NB4 (cell line): ENCODE results near the gene PLCB4.

Experiments used
- DNase-seq: peaks from one replicate; pipeline ENCODE4 v3.0.0; 2010; ENCODE audit warnings: low read depth
- H3K4me3 ChIP-seq: one replicate; pipeline ENCODE4 v1.5.1; 2011; ENCODE audit warnings: mild to moderate bottlenecking, low read depth, low read length, moderate library complexity
- CTCF ChIP-seq: IDR thresholded peaks from one replicate; pipeline ENCODE4 v1.5.1; 2012; ENCODE audit warnings: low read depth, low read length
- MAX ChIP-seq: IDR thresholded peaks from 2 replicates; pipeline ENCODE4 v1.6.1; 2011; ENCODE audit warnings: low read depth, low read length
- MYC ChIP-seq: IDR thresholded peaks from 2 replicates; pipeline ENCODE4 v1.6.1; 2011; ENCODE audit warnings: low read depth, low read length
- POLR2A ChIP-seq: IDR thresholded peaks from 2 replicates; pipeline ENCODE4 v1.6.1; 2011; ENCODE audit warnings: mild to moderate bottlenecking; ENCODE audit not compliant: insufficient read length; ENCODE audit errors: extremely low read depth

The PLCB4 gene

GRCh38 chr20:9348747-9349146 is 279.9 kb downstream of the PLCB4 start:
- DNase-seq, result no peak
- no peak for TF ChIP-seq POLR2A
- no peak for TF ChIP-seq MYC
- no peak for TF ChIP-seq MAX
- TF ChIP-seq CTCF, result no peak
- no peak overlapping the region for H3K4me3 ChIP-seq

- TF ChIP-seq CTCF (no peak), POLR2A (no peak), MYC (no peak), MAX (no peak)
- no peak for DNase-seq
- no peak overlapping the region for H3K4me3 ChIP-seq
These were observed 280.4 kb downstream of the PLCB4 start for GRCh38 chr20:9349249-9349648.

GRCh38 chr20:9352739-9353138 is 283.9 kb downstream of the PLCB4 start:
- no peak for TF ChIP-seq CTCF
- TF ChIP-seq MAX, result no peak
- TF ChIP-seq POLR2A, result no peak
- TF ChIP-seq MYC, result no peak
- no peak for DNase-seq
- no peak overlapping the region for H3K4me3 ChIP-seq

GRCh38 chr20:9353180-9353915 is 284.5 kb downstream of the PLCB4 start:
- no peak for TF ChIP-seq POLR2A
- TF ChIP-seq MAX, result no peak
- no peak for TF ChIP-seq MYC
- no peak for TF ChIP-seq CTCF
- DNase-seq, result no peak
- H3K4me3 ChIP-seq, result no peak overlapping the region

- TF ChIP-seq MYC (no peak), CTCF (no peak), MAX (no peak), POLR2A (no peak)
- DNase-seq, result no peak
These were observed 285.0 kb downstream of the PLCB4 start for GRCh38 chr20:9353916-9354276.

More at GRCh38 chr20:9353916-9354276, 285.0 kb downstream of the PLCB4 start:
- no peak overlapping the region for H3K4me3 ChIP-seq
